Keratinocyte (primary cell): ENCODE data around the gene KIF21B.

Source experiments
- EZH2 ChIP-seq: IDR thresholded peaks from one replicate; pipeline ENCODE4 v1.6.1; 2012; ENCODE audit warnings: inconsistent platforms, mild to moderate bottlenecking, low read length, moderate library complexity
- TF ChIP-seq, protein P1 (sequence below), 3 experiments: IDR thresholded peaks in 1 of 3; conservative IDR thresholded peaks in 1 of 3; optimal IDR thresholded peaks in 1 of 3; 2 replicates in 2 of 3; 3 replicates in 1 of 3; pipeline versions ENCODE3 to v1.5.1; 2011; ENCODE audit warnings: low read length in 3 of 3, mild to moderate bottlenecking in 3 of 3, moderate library complexity in 2 of 3, control low read depth in 1 of 3, inconsistent platforms in 1 of 3; ENCODE audit not compliant: insufficient read depth in 2 of 3; ENCODE audit errors: extremely low read depth in 1 of 3

DNA sequence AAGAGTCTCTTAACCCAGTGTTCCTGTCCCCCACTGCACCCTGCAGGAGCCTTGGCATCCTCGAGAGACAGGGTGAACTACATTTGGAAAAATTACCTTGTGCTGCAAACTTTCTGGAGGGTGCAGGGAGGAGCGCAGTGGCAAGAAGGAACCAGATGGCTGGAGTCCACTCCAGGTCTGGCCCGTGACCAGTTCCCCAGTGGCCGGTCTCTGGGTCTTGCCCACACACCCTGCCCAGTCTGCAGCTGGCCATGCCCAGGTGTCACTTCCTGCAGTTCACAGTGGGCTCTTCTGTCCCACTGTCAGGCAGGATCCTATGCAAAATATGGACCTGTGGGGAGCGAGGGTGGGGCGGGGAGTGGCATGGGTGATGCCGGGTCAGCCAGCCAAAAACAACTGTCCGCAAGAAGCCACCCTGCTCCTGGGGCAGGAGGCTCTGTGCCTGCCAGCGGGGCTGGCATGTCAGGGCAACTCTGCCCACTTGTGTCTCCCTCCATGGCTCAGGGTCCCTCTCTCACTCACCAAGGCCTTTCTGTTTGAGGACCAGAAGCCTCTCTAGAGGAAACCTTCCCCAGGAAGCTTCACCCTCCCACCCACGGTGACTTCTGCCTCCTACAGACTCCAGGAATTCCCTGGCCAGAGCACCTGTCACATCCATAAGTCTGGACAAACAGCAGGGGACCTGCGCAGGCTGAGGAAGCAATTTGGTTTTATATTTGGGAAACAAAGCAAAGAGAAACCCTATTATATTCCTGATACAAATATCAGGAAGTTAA is 55.6 kb downstream of the KIF21B start:
- TF ChIP-seq, protein P1, sequence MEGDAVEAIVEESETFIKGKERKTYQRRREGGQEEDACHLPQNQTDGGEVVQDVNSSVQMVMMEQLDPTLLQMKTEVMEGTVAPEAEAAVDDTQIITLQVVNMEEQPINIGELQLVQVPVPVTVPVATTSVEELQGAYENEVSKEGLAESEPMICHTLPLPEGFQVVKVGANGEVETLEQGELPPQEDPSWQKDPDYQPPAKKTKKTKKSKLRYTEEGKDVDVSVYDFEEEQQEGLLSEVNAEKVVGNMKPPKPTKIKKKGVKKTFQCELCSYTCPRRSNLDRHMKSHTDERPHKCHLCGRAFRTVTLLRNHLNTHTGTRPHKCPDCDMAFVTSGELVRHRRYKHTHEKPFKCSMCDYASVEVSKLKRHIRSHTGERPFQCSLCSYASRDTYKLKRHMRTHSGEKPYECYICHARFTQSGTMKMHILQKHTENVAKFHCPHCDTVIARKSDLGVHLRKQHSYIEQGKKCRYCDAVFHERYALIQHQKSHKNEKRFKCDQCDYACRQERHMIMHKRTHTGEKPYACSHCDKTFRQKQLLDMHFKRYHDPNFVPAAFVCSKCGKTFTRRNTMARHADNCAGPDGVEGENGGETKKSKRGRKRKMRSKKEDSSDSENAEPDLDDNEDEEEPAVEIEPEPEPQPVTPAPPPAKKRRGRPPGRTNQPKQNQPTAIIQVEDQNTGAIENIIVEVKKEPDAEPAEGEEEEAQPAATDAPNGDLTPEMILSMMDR (optimal IDR thresholded peaks at IDR 0.05 in 1 of 3, IDR thresholded peaks at IDR 0.05 in 1 of 3, conservative IDR thresholded peaks at IDR 0.05 in 1 of 3; ENCODE audit: extremely low read depth in 1 of 3, insufficient read depth in 2 of 3, low read length in 3 of 3): no peak
- TF ChIP-seq EZH2: no peak
